Inflammatory macrophage treated with lipopolysaccharide for 1 hour (primary cell): ENCODE measurements around the gene LILRA1.
A peak's percentile ranks its signal among the peaks of the same experiment; 100 is the strongest.
"Not testable (repeated sequence)": the region's sequence is repeated elsewhere in the genome, so short reads cannot be mapped to it uniquely, and the experiment has no call there.

ENCODE experiments used
- DNase-seq, 2 donors: peaks; one replicate each; pipeline ENCODE4 v3.0.0-alpha.2; 2020 to 2022

LILRA1 gene

GRCh38 chr19:54593445-54593844, at the start of gene LILRA1:
TSS of gene LILRA1 (plus strand) at chr19:54593632. CDS start at chr19:54594245, 613 bp downstream.
- DNase-seq: peak; percentile 77 to 78

GRCh38 chr19:54548806-54549205, 44.6 kb upstream of the LILRA1 start:
- DNase-seq: no peak

- DNase-seq: no peak
These were observed 44.2 kb upstream of the LILRA1 start for GRCh38 chr19:54549224-54549623.

- no peak for DNase-seq
These were observed 42.1 kb upstream of the LILRA1 start for GRCh38 chr19:54551293-54551692.

- DNase-seq: peak; percentile 22 to 25
These were observed 41.2 kb upstream of the LILRA1 start for GRCh38 chr19:54551950-54552912.

- DNase-seq: no peak
These were observed 40.5 kb upstream of the LILRA1 start for GRCh38 chr19:54552913-54553310.

- no peak for DNase-seq
These were observed 39.4 kb upstream of the LILRA1 start for GRCh38 chr19:54554006-54554405.

- no peak for DNase-seq
These were observed 38.5 kb upstream of the LILRA1 start for GRCh38 chr19:54554896-54555295.

- no peak for DNase-seq
These were observed 37.2 kb upstream of the LILRA1 start for GRCh38 chr19:54556194-54556593.

- no peak for DNase-seq
These were observed 35.1 kb upstream of the LILRA1 start for GRCh38 chr19:54558339-54558738.

- DNase-seq: no peak
These were observed 32.5 kb upstream of the LILRA1 start for GRCh38 chr19:54560881-54561385.

GRCh38 chr19:54561840-54562239, 31.6 kb upstream of the LILRA1 start:
- DNase-seq: no peak

GRCh38 chr19:54563206-54563605, 30.2 kb upstream of the LILRA1 start:
- DNase-seq: peak; percentile 32 to 64

GRCh38 chr19:54570316-54570715, 23.1 kb upstream of the LILRA1 start:
- DNase-seq: no peak

GRCh38 chr19:54571715-54572615, 21.5 kb upstream of the LILRA1 start:
- peak; percentile 48 to 73 for DNase-seq

GRCh38 chr19:54572696-54573311, 20.6 kb upstream of the LILRA1 start:
- DNase-seq: peak; percentile 91 to 94

- peak; percentile 43 to 55 for DNase-seq
These were observed 20.0 kb upstream of the LILRA1 start, which contains the start of gene LILRA2 for GRCh38 chr19:54573330-54573872. TSS of gene LILRA2 (plus strand) at chr19:54573790. CDS start at chr19:54573879, 89 bp downstream.

GRCh38 chr19:54574051-54574450, 19.4 kb upstream of the LILRA1 start:
- DNase-seq: no peak

GRCh38 chr19:54574527-54575056, 18.8 kb upstream of the LILRA1 start:
- DNase-seq: no peak

GRCh38 chr19:54575205-54575604, 18.2 kb upstream of the LILRA1 start:
- DNase-seq: not testable (repeated sequence)

- DNase-seq: no peak
These were observed 16.9 kb upstream of the LILRA1 start for GRCh38 chr19:54576411-54576976.

GRCh38 chr19:54577334-54577733, 16.1 kb upstream of the LILRA1 start:
- no peak for DNase-seq
